Mucosa of descending colon (tissue), 3 donors: ENCODE data around the gene KRT36. TPM values are rescaled to one million over a fixed set of nuclear protein-coding genes. Genes with fewer than 3 reads are reported as not detected.

Experiments used
- ATAC-seq: fragments of 200-7000 bp; cut with Tn5 transposase; one replicate; pipeline ENCODE4 v1.9.1; 2020; ENCODE audit warnings: mild to moderate bottlenecking, moderate library complexity
- DNase-seq, 3 donors: peaks; one replicate each; pipeline ENCODE4 v3.0.0-alpha.2; 2020
- H3K36me3 ChIP-seq: fragments of 200-600 bp; one replicate; pipeline ENCODE4 v1.8.0; 2021; ENCODE audit warnings: low read depth, mild to moderate bottlenecking
- H3K4me1 ChIP-seq: fragments of 200-600 bp; one replicate; pipeline ENCODE4 v1.8.0; 2021; ENCODE audit warnings: low read depth, mild to moderate bottlenecking
- H3K4me3 ChIP-seq: fragments of 200-600 bp; one replicate; pipeline ENCODE4 v1.8.0; 2021; ENCODE audit warnings: mild to moderate bottlenecking
- H3K9me3 ChIP-seq: fragments of 200-600 bp; one replicate; pipeline ENCODE4 v1.8.0; 2021; ENCODE audit warnings: mild to moderate bottlenecking
- CTCF ChIP-seq: fragments of 200-600 bp; IDR thresholded peaks from one replicate; pipeline ENCODE4 v1.8.0; 2022; ENCODE audit warnings: antibody characterized with exemption, mild to moderate bottlenecking
- intact Hi-C, 2 donors: fragments of 100-400 bp; cut with DNase I in 1 of 2; cut with micrococcal nuclease in 1 of 2; formaldehyde crosslinking; loops; one replicate each; pipeline versions ENCODE4 v1.11.0 to v1.11.1; 2022; cut with DNase I, micrococcal nuclease
- total RNA-seq, 3 donors: library from RNA; stranded (reverse); fragmentation: NEBNext Ultra II Directional in 2 of 3; extraction: Animal tissue kit (Norgen Biotek cat#: 25700) in 2 of 3; gene quantifications; one replicate each; pipeline versions ENCODE4 v1.2.1 to v1.2.4, GENCODE V29; 2021 to 2023
- donor health status: DM: no; HTN: no; CAD: no; lungs with moderate emphysema.
- donor health status: DM: no; HTN: no; CAD: no.
- donor health status: DM: no; HTN: yes; CAD: no.

Gene KRT36
- total RNA-seq, 3 donors from 2014 or later = not detected

- no peak for DNase-seq
- intact Hi-C loops = no loop called here
- Histone ChIP-seq H3K4me1 (no peaks in the 10 kb centered on the region), H3K4me3 (no peak overlapping the region), H3K9me3 (no peaks in the 10 kb centered on the region), H3K36me3 (no peaks in the 10 kb centered on the region)
- TF ChIP-seq CTCF = no peak
- no peak for ATAC-seq
Measured at GRCh38 chr17:41478237-41478636, 11.5 kb downstream of the KRT36 start.

GRCh38 chr17:41476866-41477815, 12.6 kb downstream of the KRT36 start:
- H3K4me1 ChIP-seq = no peaks in the 10 kb centered on the region
- no peaks in the 10 kb centered on the region for H3K9me3 ChIP-seq
- DNase-seq = no peak
- intact Hi-C loops = no loop called here
- no peak for TF ChIP-seq CTCF
- no peak for ATAC-seq
- no peaks in the 10 kb centered on the region for H3K36me3 ChIP-seq
- no peak overlapping the region for H3K4me3 ChIP-seq

GRCh38 chr17:41475421-41475820, 14.3 kb downstream of the KRT36 start:
- H3K9me3 ChIP-seq = no peaks in the 10 kb centered on the region
- H3K36me3 ChIP-seq = no peaks in the 10 kb centered on the region
- intact Hi-C loops = no loop called here
- H3K4me3 ChIP-seq = no peak overlapping the region
- DNase-seq (no peak), ATAC-seq (no peak)
- TF ChIP-seq CTCF = no peak
- H3K4me1 ChIP-seq = no peaks in the 10 kb centered on the region

GRCh38 chr17:41474863-41475262, 14.8 kb downstream of the KRT36 start:
- intact Hi-C loops = no loop called here
- DNase-seq = no peak
- no peak for TF ChIP-seq CTCF
- no peaks in the 10 kb centered on the region for H3K36me3 ChIP-seq
- no peaks in the 10 kb centered on the region for H3K9me3 ChIP-seq
- H3K4me1 ChIP-seq = no peaks in the 10 kb centered on the region
- no peak for ATAC-seq
- H3K4me3 ChIP-seq = no peak overlapping the region

GRCh38 chr17:41468346-41468745, 21.4 kb downstream of the KRT36 start:
- ATAC-seq = no peak
- TF ChIP-seq CTCF = no peak
- Histone ChIP-seq H3K36me3 (no peaks in the 10 kb centered on the region), H3K4me1 (no peaks in the 10 kb centered on the region), H3K4me3 (no peak overlapping the region), H3K9me3 (no peaks in the 10 kb centered on the region)
- no peak for DNase-seq
- intact Hi-C loops = no loop called here
